Stimulated activated CD4-positive, alpha-beta T cell treated with anti-CD3 and anti-CD28 coated beads, Interleukin-4, amount 100 ng/mL, for 4 hours (primary cell): ENCODE results near the gene COPZ1.
"Not testable (repeated sequence)": the region's sequence is repeated elsewhere in the genome, so short reads cannot be mapped to it uniquely, and the experiment has no call there.

Experiments
- DNase-seq, 2 experiments: peaks; one replicate each; pipeline ENCODE4 v3.0.0-alpha.2; 2020

Gene COPZ1

GRCh38 chr12:54324617-54325441, at the start of gene COPZ1:
TSS of gene COPZ1 (plus strand) at chr12:54325131. CDS start at chr12:54325164, 33 bp downstream.
- peak; percentile 80 to 95 for DNase-seq

GRCh38 chr12:54276368-54276767, 48.6 kb upstream of the COPZ1 start:
- no peak for DNase-seq

GRCh38 chr12:54277823-54278276, 47.1 kb upstream of the COPZ1 start:
- no peak for DNase-seq

- DNase-seq: no peak
Measured at GRCh38 chr12:54279227-54279631, 45.7 kb upstream of the COPZ1 start.

- peak; percentile 99 for DNase-seq
Measured at GRCh38 chr12:54279632-54280467, 45.1 kb upstream of the COPZ1 start, which contains the start of gene CBX5. TSS of gene CBX5 (minus strand) at chr12:54280122. CDS start at chr12:54257650, 22,472 bp downstream.

GRCh38 chr12:54280468-54281260, 44.3 kb upstream of the COPZ1 start, which contains the start of gene HNRNPA1:
TSS of gene HNRNPA1 (plus strand) at chr12:54280726. CDS start at chr12:54280808, 82 bp downstream.
- DNase-seq: peak; percentile 76 to 98

GRCh38 chr12:54281261-54281638, 43.7 kb upstream of the COPZ1 start:
- not testable (repeated sequence) for DNase-seq

- DNase-seq: not testable (repeated sequence)
Measured at GRCh38 chr12:54281694-54282093, 43.2 kb upstream of the COPZ1 start.

GRCh38 chr12:54282949-54283593, 41.9 kb upstream of the COPZ1 start:
- DNase-seq: peak in 1 of 2 experiments; percentile 36

GRCh38 chr12:54284070-54284780, 40.7 kb upstream of the COPZ1 start:
- not testable (repeated sequence) for DNase-seq

- DNase-seq: no peak
Measured at GRCh38 chr12:54285150-54286041, 39.5 kb upstream of the COPZ1 start.

GRCh38 chr12:54286042-54287030, 38.6 kb upstream of the COPZ1 start:
- DNase-seq: no peak

GRCh38 chr12:54287261-54288157, 37.4 kb upstream of the COPZ1 start:
- DNase-seq: no peak

GRCh38 chr12:54292083-54292930, 32.6 kb upstream of the COPZ1 start:
- DNase-seq: no peak

- DNase-seq: no peak
Measured at GRCh38 chr12:54292931-54293241, 32.0 kb upstream of the COPZ1 start.

- DNase-seq: peak; percentile 42 to 53
Measured at GRCh38 chr12:54294152-54294952, 30.6 kb upstream of the COPZ1 start.
